K562 (cell line): Measurements from ENCODE around the gene SLCO3A1. TPM values are rescaled to one million over a fixed set of nuclear protein-coding genes. Genes with fewer than 3 reads are reported as not detected.

Source experiments
- ATAC-seq: fragments of 200-7000 bp; cut with Tn5 transposase; 3 replicates; pipeline ENCODE4 v1.9.1; 2020; ENCODE audit warnings: moderate library complexity
- BruUV-seq: library from RNA; stranded (reverse); fragments of 400-500 nt; replicated peaks from 2 replicates; lab custom pipeline; 2021; lab: Mats Ljungman, UMichigan
- CTCF ChIA-PET: fragments of 300-600 bp; formaldehyde crosslinking; extraction: SDS; loops from one replicate; lab custom pipeline; 2021; ENCODE audit warnings: low intra/inter-chr PET ratio; lab: Yijun Ruan, JAX
- POLR2A ChIA-PET: fragments of 300-600, 350-650 bp; sonication (Branson Sonifier 250); formaldehyde crosslinking; extraction: SDS; loops from one replicate; lab custom pipeline; 2021; ENCODE audit warnings: antibody characterized with exemption, inconsistent platforms; lab: Yijun Ruan, JAX
- DNase-seq, 4 experiments: peaks; one replicate each; pipeline versions ENCODE4 v3.0.0 to v3.0.0-alpha.2; 2011 to 2018; ENCODE audit warnings: low spot score in 3 of 4, mixed read lengths in 3 of 4; ENCODE audit errors: extremely low read depth in 1 of 4
- FAIRE-seq: peaks from 2 replicates; lab custom pipeline; 2011; peaks lifted over from hg19 to GRCh38; lab: Jason Lieb, UNC
- H2AFZ ChIP-seq: 2 replicates; pipeline ENCODE4 v1.6.0; 2011; ENCODE audit warnings: low read depth, low read length, control low read depth, inconsistent platforms
- H3K27ac ChIP-seq: fragments of 200-600 bp; 3 replicates; pipeline ENCODE4 v1.8.0; 2011; ENCODE audit warnings: low read depth, mild to moderate bottlenecking, control low read depth, inconsistent platforms, low read length, moderate library complexity, mixed read lengths; ENCODE audit errors: extremely low read depth
- H3K27me3 ChIP-seq, 2 experiments: fragments of 300-600 bp in 1 of 2; 2 replicates in 1 of 2; 3 replicates in 1 of 2; pipeline versions ENCODE4 v1.6.0 to v1.8.0; 2011; ENCODE audit warnings: inconsistent platforms in 2 of 2, low read length in 2 of 2, mild to moderate bottlenecking in 1 of 2, mixed read lengths in 1 of 2, moderate library complexity in 1 of 2; ENCODE audit not compliant: control insufficient read depth in 2 of 2, insufficient read depth in 2 of 2
- H3K36me3 ChIP-seq: fragments of 300-600 bp; 3 replicates; pipeline ENCODE4 v1.8.0; 2011; ENCODE audit warnings: mild to moderate bottlenecking, low read length, inconsistent platforms; ENCODE audit not compliant: control insufficient read depth, insufficient read depth
- H3K4me1 ChIP-seq, 2 experiments: fragments of 200-600 bp in 1 of 2; replicated peaks in 1 of 2; 2 replicates in 1 of 2; 3 replicates in 1 of 2; pipeline versions ENCODE4 v1.5.1 to v1.8.0; 2011; ENCODE audit warnings: inconsistent platforms in 2 of 2, low read length in 2 of 2, mild to moderate bottlenecking in 1 of 2, mixed read lengths in 1 of 2, moderate library complexity in 1 of 2; ENCODE audit not compliant: control insufficient read depth in 2 of 2, insufficient read depth in 2 of 2
- H3K4me2 ChIP-seq: 2 replicates; pipeline ENCODE4 v1.6.1; 2011; ENCODE audit warnings: low read length, control low read depth, inconsistent platforms, mixed read lengths; ENCODE audit not compliant: insufficient read depth
- H3K4me3 ChIP-seq: fragments of 200-600 bp; sonication (generic), shearing (Covaris generic); 2 replicates; pipeline ENCODE4 v1.5.1; 2016; ENCODE audit warnings: control low read depth, inconsistent platforms
- H3K79me2 ChIP-seq: fragments of 200-600 bp; 3 replicates; pipeline ENCODE4 v1.8.0; 2011; ENCODE audit warnings: low read length, inconsistent platforms; ENCODE audit not compliant: control insufficient read depth, insufficient read depth
- H3K9ac ChIP-seq, 2 experiments: 2 replicates each; pipeline versions ENCODE4 v1.6.0 to v1.6.1; 2011; ENCODE audit warnings: low read depth in 2 of 2, low read length in 2 of 2, control low read depth in 1 of 2, inconsistent platforms in 1 of 2, mild to moderate bottlenecking in 1 of 2, mixed read lengths in 1 of 2; ENCODE audit not compliant: insufficient read depth in 1 of 2
- H3K9me1 ChIP-seq: one replicate; pipeline ENCODE4 v1.6.0; 2011; ENCODE audit warnings: inconsistent platforms, mild to moderate bottlenecking, low read length, moderate library complexity; ENCODE audit not compliant: control insufficient read depth, insufficient read depth
- H3K9me3 ChIP-seq: replicated peaks from 2 replicates; pipeline ENCODE4 v1.5.1; 2011; ENCODE audit warnings: low read depth, low read length, inconsistent platforms; ENCODE audit not compliant: control insufficient read depth, insufficient read depth
- H4K20me1 ChIP-seq: replicated peaks from 2 replicates; pipeline ENCODE4 v1.6.1; 2011; ENCODE audit warnings: low read length, inconsistent platforms, mixed read lengths; ENCODE audit not compliant: control insufficient read depth, insufficient read depth
- CHAMP1 ChIP-seq: fragments of 450-650 bp; IDR thresholded peaks from 2 replicates; pipeline ENCODE4 v1.6.1; 2016; ENCODE audit warnings: mild to moderate bottlenecking
- LEF1 ChIP-seq: fragments of 450-650 bp; IDR thresholded peaks from 2 replicates; pipeline ENCODE4 v1.6.1; 2016; ENCODE audit warnings: mild to moderate bottlenecking
- RBM22 ChIP-seq: fragments of 200-400 bp; formaldehyde crosslinking; IDR thresholded peaks from 2 replicates; pipeline ENCODE4 v1.6.1; 2018; ENCODE audit warnings: low read length, low read depth; ENCODE audit not compliant: poor library complexity, severe bottlenecking
- WGBS: fragments of 100-300 bp; shearing (Covaris generic); methylation state at CpG from one replicate; pipeline ENCODE4 v1.1.6; 2016; ENCODE audit warnings: low coverage, mixed read lengths; ENCODE audit not compliant: insufficient coverage; ENCODE audit errors: missing lambda C conversion rate; 5-methylcytosine and 5-hydroxymethylcytosine counted together
- in situ Hi-C: fragments of 300-500 bp; cut with MboI; formaldehyde crosslinking; loops from 4 replicates; pipeline ENCODE4 v1.15.0; 2018; ENCODE audit warnings: inconsistent platforms, mixed read lengths
- intact Hi-C: fragments of 100-400 bp; cut with micrococcal nuclease; formaldehyde crosslinking; loops from 2 replicates; pipeline ENCODE4 v1.14.2; 2022
- polyA plus RNA-seq, 8 experiments: library from polyadenylated mRNA; depleted of rRNA in 4 of 8; stranded (reverse) in 5 of 8; unstranded in 3 of 8; fragments of >200 nt; fragmentation: Nextera tagmentation in 2 of 8; fragmentation: Illumina TruSeq in 1 of 8; extraction: Ambion mirVana in 2 of 8; extraction: Trizol in 1 of 8; gene quantifications; 2 replicates each; pipeline versions ENCODE4 v1.2.1 to v1.2.3, GENCODE V29; 2011 to 2014; ENCODE audit warnings: inconsistent platforms in 1 of 8, missing spikeins in 1 of 8
- total RNA-seq, 7 experiments: library from RNA; depleted of rRNA in 6 of 7; stranded (reverse); fragments of >200 nt in 6 of 7; fragmentation: Illumina TruSeq in 2 of 7; extraction: Trizol in 2 of 7; gene quantifications; 2 replicates each; pipeline versions ENCODE4 v1.2.1 to v1.2.3, GENCODE V29; 2011 to 2021; ENCODE audit warnings: low replicate concordance in 1 of 7

Gene SLCO3A1
- total and polyA plus RNA-seq, 9 of the 15 experiments (the other 6 are each of a cell fraction or from before 2014, with no cell fraction given), result 0.01 to 0.84 (median 0.06) TPM; not detected in 3

GRCh38 chr15:92142242-92143232, 289.0 kb downstream of the SLCO3A1 start:
- Histone ChIP-seq H3K79me2 (no peaks in the 10 kb centered on the region), H3K4me3 (no peak overlapping the region), H3K9ac (no peak overlapping the region), H3K27ac (no peak overlapping the region), H3K4me2 (no peak overlapping the region), H3K4me1 (peaks cover 0 to 4% of the 10 kb centered on the region in 2 experiments; a peak in 1 of 5 replicates), H3K36me3 (no peaks in the 10 kb centered on the region), H2AFZ (no peak overlapping the region), H3K9me1 (no peaks in the 10 kb centered on the region), H4K20me1 (no peaks in the 10 kb centered on the region), H3K9me3 (no peaks in the 10 kb centered on the region), H3K27me3 (peaks cover 0 to 10% of the 10 kb centered on the region in 2 experiments; a peak in 2 of 5 replicates)
- no TSS peak for BruUV-seq
- POLR2A ChIA-PET, result interaction anchor here (0.6 to 0.9 kb wide), 2 partner anchors 18 to 740 kb away, joined by 3 read pairs; no protein-coding TSS in a partner anchor
- TF ChIP-seq LEF1 (no peak), CHAMP1 (no peak), RBM22 (no peak)
- in situ Hi-C loops, result no loop called here
- FAIRE-seq, result no peak
- intact Hi-C loops, result no loop called here
- no peak for ATAC-seq
- whole genome bisulfite sequencing, result 3% methylated on average over 13 of the region's 13 CpGs
- CTCF ChIA-PET, result no interaction called here
- DNase-seq, result no peak
